PFSK-1 (cell line): ENCODE results near the gene MTG2.

Source experiments
- FOXP2 ChIP-seq: optimal IDR thresholded peaks from 2 replicates; pipeline ENCODE3; 2011; ENCODE audit warnings: borderline replicate concordance, control low read depth, inconsistent platforms; ENCODE audit not compliant: insufficient read depth; ENCODE audit errors: extremely low read length, extremely low read depth
- POLR2AphosphoS5 ChIP-seq: IDR thresholded peaks from 2 replicates; pipeline ENCODE4 v1.6.1; 2012; ENCODE audit warnings: low read depth, mild to moderate bottlenecking, control low read depth, low read length, moderate library complexity
- REST ChIP-seq, 2 experiments: IDR thresholded peaks; 2 replicates each; pipeline versions ENCODE4 v1.6.1 to v1.8.0; 2011 to 2012; ENCODE audit warnings: low read depth in 2 of 2, low read length in 2 of 2, control low read depth in 1 of 2, inconsistent platforms in 1 of 2, mild to moderate bottlenecking in 1 of 2, moderate library complexity in 1 of 2; ENCODE audit not compliant: insufficient read depth in 1 of 2
- SIN3A ChIP-seq: IDR thresholded peaks from 2 replicates; pipeline ENCODE4 v1.6.1; 2012; ENCODE audit warnings: mild to moderate bottlenecking, low read length, moderate library complexity, borderline replicate concordance; ENCODE audit not compliant: insufficient read depth
- TAF1 ChIP-seq: IDR thresholded peaks from 2 replicates; pipeline ENCODE4 v1.6.1; 2012; ENCODE audit warnings: low read length, control low read depth, borderline replicate concordance; ENCODE audit not compliant: insufficient read depth

Gene MTG2

DNA sequence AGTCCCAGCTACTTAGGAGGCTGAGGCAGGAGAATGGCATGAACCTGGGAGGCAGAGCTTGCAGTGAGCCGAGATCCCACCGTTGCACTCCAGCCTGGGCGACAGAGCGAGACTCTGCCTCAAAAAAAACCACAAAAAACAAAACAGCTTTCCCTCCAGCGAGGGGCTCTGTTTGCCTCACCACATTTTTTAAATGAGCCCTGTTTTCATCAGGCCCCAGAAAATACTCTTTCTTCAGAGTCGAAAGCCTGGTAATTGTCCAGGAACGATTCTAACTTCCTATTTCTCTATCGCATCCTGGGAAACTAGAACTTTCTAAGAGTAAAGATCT lies 12.2 kb downstream of the MTG2 start:
- TF ChIP-seq TAF1: no peak
- no peak for TF ChIP-seq REST (IDR thresholded peaks at IDR 0.05; ENCODE audit: insufficient read depth in 1 of 2, low read depth in 2 of 2, low read length in 2 of 2)
- no peak for TF ChIP-seq SIN3A
- TF ChIP-seq FOXP2: no peak
- no peak for TF ChIP-seq POLR2AphosphoS5

DNA sequence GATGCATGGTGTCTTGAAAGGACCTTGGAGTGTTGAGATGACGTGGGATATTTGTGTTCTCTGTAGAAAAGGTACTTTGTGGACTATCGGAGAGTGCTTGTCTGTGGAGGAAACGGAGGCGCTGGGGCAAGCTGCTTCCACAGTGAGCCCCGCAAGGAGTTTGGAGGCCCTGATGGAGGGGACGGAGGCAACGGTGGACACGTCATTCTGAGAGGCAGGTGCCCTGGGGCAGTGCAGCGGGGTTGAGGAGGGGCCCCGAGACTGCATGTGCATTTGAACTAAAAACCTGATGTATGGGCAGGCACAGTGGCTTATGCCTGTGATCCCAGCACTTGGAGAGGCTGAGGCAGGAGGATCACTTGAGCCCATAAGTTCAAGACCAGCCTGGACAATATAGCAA lies 12.9 kb downstream of the MTG2 start:
- TF ChIP-seq SIN3A (no peak), TAF1 (no peak), REST (IDR thresholded peaks at IDR 0.05; ENCODE audit: insufficient read depth in 1 of 2, low read depth in 2 of 2, low read length in 2 of 2) (no peak), POLR2AphosphoS5 (no peak), FOXP2 (no peak)

GRCh38 chr20:62196286-62196685 lies 13.5 kb downstream of the MTG2 start:
- no peak for TF ChIP-seq REST (IDR thresholded peaks at IDR 0.05; ENCODE audit: insufficient read depth in 1 of 2, low read depth in 2 of 2, low read length in 2 of 2)
- no peak for TF ChIP-seq FOXP2
- no peak for TF ChIP-seq POLR2AphosphoS5
- TF ChIP-seq SIN3A: no peak

DNA sequence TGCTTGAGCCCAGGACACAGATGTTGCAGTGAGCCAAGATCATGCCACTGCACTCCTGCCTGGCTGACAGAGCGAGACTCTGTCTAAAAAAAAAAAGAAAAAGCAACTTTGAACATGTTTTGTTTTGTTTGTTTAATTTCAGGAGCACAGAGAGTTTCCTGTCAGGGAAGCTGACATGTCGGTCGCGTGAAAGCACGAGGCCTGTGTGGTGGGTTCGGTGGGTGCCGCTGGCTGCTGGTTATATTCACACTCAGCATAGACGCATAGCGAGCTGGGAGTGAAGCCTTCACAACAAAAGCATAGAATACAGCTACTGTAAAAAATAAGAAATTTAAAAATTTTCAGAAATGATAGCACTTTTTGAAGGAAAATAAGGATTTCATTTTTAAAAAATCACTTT lies 14.5 kb downstream of the MTG2 start:
- TF ChIP-seq POLR2AphosphoS5: no peak
- no peak for TF ChIP-seq FOXP2
- no peak for TF ChIP-seq TAF1
- no peak for TF ChIP-seq SIN3A

DNA sequence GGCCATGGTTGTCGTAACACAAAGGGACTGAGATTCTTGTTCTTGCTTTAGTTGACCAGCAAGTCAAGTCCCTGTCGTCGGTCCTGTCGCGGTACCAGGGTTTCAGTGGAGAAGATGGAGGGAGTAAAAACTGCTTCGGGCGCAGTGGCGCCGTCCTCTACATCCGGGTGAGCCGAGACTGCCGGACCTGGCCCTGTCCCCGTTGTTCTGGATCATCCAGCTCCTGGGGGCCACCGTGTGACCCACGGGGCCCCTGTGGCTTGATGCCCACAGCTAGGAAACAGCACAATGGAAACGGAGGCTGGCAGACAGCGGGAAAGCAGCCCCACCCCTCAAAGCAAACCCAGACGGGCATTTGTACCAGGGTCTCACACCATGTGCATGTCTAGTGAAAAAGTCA lies 15.0 kb downstream of the MTG2 start:
- TF ChIP-seq SIN3A (no peak), TAF1 (no peak), FOXP2 (no peak), POLR2AphosphoS5 (no peak), REST (IDR thresholded peaks at IDR 0.05; ENCODE audit: insufficient read depth in 1 of 2, low read depth in 2 of 2, low read length in 2 of 2) (no peak)

- TF ChIP-seq TAF1: no peak
- no peak for TF ChIP-seq POLR2AphosphoS5
- TF ChIP-seq SIN3A: no peak
- TF ChIP-seq FOXP2: no peak
- no peak for TF ChIP-seq REST (IDR thresholded peaks at IDR 0.05; ENCODE audit: insufficient read depth in 1 of 2, low read depth in 2 of 2, low read length in 2 of 2)
These were observed 15.7 kb downstream of the MTG2 start for GRCh38 chr20:62198496-62198895.
